Calu3 (cell line): Measurements from ENCODE around the gene CTTNBP2NL. TPM values are rescaled to one million over a fixed set of nuclear protein-coding genes. Genes with fewer than 3 reads are reported as not detected.
"Not testable (repeated sequence)": the region's sequence is repeated elsewhere in the genome, so short reads cannot be mapped to it uniquely, and the experiment has no call there.

ENCODE experiments used
- BruUV-seq: library from RNA; stranded (reverse); fragments of 400-500 nt; replicated peaks from 2 replicates; lab custom pipeline; 2021; lab: Mats Ljungman, UMichigan
- CTCF ChIA-PET: fragments of 300-600 bp; sonication (Branson Sonifier 250); formaldehyde crosslinking; loops from one replicate; lab custom pipeline; 2022; ENCODE audit warnings: antibody characterized with exemption; lab: Charles Lee
- DNase-seq: peaks from one replicate; pipeline ENCODE4 v3.0.0; 2022
- H3K27ac Mint-ChIP-seq: one replicate; pipeline ENCODE4 v1.8.0; 2022; ENCODE audit warnings: mixed read lengths; ENCODE audit not compliant: unreplicated experiment
- H3K27me3 Mint-ChIP-seq: one replicate; pipeline ENCODE4 v1.8.0; 2022; ENCODE audit warnings: mixed read lengths; ENCODE audit not compliant: unreplicated experiment
- H3K36me3 Mint-ChIP-seq: one replicate; pipeline ENCODE4 v1.8.0; 2022; ENCODE audit warnings: mild to moderate bottlenecking, moderate library complexity, mixed read lengths; ENCODE audit not compliant: insufficient read depth, unreplicated experiment
- H3K4me1 Mint-ChIP-seq: one replicate; pipeline ENCODE4 v1.8.0; 2022; ENCODE audit warnings: mild to moderate bottlenecking, low read depth, mixed read lengths; ENCODE audit not compliant: unreplicated experiment
- H3K4me3 Mint-ChIP-seq: one replicate; pipeline ENCODE4 v1.8.0; 2022; ENCODE audit warnings: mild to moderate bottlenecking, low read depth, moderate library complexity, mixed read lengths; ENCODE audit not compliant: unreplicated experiment
- H3K9me3 Mint-ChIP-seq: one replicate; pipeline ENCODE4 v1.8.0; 2022; ENCODE audit warnings: low read depth, mixed read lengths; ENCODE audit not compliant: unreplicated experiment
- CTCF ChIP-seq: fragments of 200-600 bp; IDR thresholded peaks from one replicate; pipeline ENCODE4 v1.8.0; 2022; ENCODE audit warnings: antibody characterized with exemption; ENCODE audit not compliant: unreplicated experiment
- intact Hi-C: fragments of 100-400 bp; cut with micrococcal nuclease; formaldehyde crosslinking; loops from one replicate; pipeline ENCODE4 v1.10.0; 2022; ENCODE audit not compliant: unreplicated experiment
- total RNA-seq: library from RNA; stranded (reverse); gene quantifications from 2 replicates; pipeline ENCODE4 v1.2.3, GENCODE V29; 2022

The CTTNBP2NL gene
- total RNA-seq, 1 experiment from 2014 or later: 48.9 TPM

DNA sequence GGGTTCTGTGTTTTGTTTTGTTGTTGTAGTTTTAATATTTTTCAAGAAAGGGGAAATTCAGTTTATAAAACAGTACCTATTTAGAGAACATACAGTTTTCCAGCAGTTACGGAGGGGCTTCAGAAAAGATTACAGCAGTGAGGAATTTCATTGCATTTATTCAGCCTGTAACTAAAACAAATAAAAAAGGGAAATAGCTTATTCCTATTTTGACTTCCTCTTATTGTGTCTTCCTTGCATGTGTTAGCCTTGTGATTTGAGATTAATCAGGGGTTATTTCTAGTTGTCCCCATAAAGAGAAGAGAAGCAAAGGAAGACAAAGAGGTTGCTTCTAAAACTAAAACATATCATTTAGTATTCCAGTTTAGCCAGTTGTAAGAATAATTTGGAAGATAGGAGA, 35.0 kb downstream of the CTTNBP2NL start:
- Mint-ChIP-seq H3K4me1 (peaks cover 6% of the 10 kb centered on the region), H3K27ac (no peak overlapping the region), H3K4me3 (no peak overlapping the region), H3K36me3 (peaks cover 19% of the 10 kb centered on the region), H3K27me3 (no peaks in the 10 kb centered on the region), H3K9me3 (no peaks in the 10 kb centered on the region)
- TF ChIP-seq CTCF: no peak
- no peak for DNase-seq
- intact Hi-C loops: no loop called here
- no TSS peak for BruUV-seq
- CTCF ChIA-PET: interaction anchor here (1.1 to 1.6 kb wide), 2 partner anchors 8 to 37 kb away, joined by 4 to 6 read pairs; no protein-coding TSS in a partner anchor

- H3K27me3 Mint-ChIP-seq: no peaks in the 10 kb centered on the region
- intact Hi-C loops: no loop called here
- CTCF ChIA-PET: interaction anchor here (0.6 kb wide), 1 partner anchor 15 kb away, joined by 4 read pairs; no protein-coding TSS in a partner anchor
Measured at GRCh38 chr1:112435448-112435847, 39.4 kb downstream of the CTTNBP2NL start.

DNA sequence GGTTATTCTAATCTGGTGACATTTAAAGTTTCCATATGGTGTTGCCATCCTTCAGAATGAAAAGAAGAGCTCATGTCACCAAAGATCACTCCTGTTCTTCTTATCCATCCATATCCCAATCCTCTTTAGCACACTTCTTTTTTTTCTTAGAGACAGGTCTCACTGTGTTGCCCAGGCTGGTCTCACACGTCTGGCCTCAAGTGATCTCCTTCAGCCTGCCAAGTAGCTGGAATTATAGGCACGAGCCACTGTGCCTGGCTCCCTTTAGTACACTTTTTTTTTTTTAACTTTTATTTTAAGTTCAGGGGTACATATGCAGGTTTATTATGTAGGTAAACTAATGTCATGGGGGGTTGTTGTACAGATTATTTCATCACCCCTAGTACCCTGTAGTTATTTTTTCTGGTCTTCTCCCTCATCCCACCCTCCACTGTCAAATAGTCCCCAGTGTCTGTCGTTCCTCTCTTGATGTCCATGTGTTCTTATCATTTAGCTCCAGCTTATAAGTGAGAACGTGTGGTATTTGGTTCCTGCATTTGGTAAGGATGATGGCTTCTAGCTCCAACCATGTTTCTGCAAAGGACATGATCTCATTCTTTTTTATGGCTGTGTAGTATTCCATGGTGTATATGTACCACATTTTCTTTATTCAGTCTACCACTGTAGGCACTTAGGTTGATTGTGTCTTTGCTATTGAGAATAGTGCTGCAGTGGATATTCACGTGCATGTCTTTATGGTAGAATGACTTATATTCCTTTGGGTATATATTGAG, 40.6 kb downstream of the CTTNBP2NL start:
- H3K36me3 Mint-ChIP-seq: peaks cover 12% of the 10 kb centered on the region
- no peaks in the 10 kb centered on the region for H3K27me3 Mint-ChIP-seq
- H3K9me3 Mint-ChIP-seq: no peaks in the 10 kb centered on the region
- intact Hi-C loops: no loop called here
- no peak for DNase-seq
- peaks cover 14% of the 10 kb centered on the region for H3K4me1 Mint-ChIP-seq
- no peak overlapping the region for H3K27ac Mint-ChIP-seq
- CTCF ChIA-PET: interaction anchor here (0.6 to 1.2 kb wide), 2 partner anchors 10 to 29 kb away, joined by 3 to 5 read pairs; no protein-coding TSS in a partner anchor
- H3K4me3 Mint-ChIP-seq: no peak overlapping the region
- no TSS peak for BruUV-seq
- no peak for TF ChIP-seq CTCF

More at GRCh38 chr1:112435448-112435847, 39.4 kb downstream of the CTTNBP2NL start:
- Mint-ChIP-seq H3K36me3 (peaks cover 13% of the 10 kb centered on the region), H3K9me3 (no peaks in the 10 kb centered on the region), H3K4me1 (peaks cover 14% of the 10 kb centered on the region), H3K4me3 (no peak overlapping the region), H3K27ac (no peak overlapping the region)
- no TSS peak for BruUV-seq
- TF ChIP-seq CTCF: no peak
- DNase-seq: no peak

DNA sequence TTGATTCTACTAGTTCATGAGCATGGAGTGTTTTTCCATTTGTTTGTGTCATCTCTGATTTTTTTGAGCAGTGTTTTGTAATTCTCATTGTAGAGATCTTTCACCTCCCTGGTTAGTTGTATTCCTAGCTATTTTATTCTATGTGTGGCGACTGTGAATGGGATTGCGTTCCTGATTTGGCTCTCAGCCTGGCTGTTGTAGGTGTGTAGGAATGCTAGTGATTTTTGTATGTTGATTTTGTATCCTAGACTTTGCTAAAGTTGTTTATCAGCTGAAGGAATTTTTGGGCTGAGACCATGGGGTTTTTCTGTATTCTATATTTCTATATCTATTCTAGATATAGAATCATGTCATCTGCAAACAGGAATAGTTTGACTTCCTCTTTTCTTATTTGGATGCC, 42.1 kb downstream of the CTTNBP2NL start:
- BruUV-seq, H3K36me3 Mint-ChIP-seq, H3K27ac Mint-ChIP-seq: not testable (repeated sequence)

More for the DNA sequence above, 42.1 kb downstream of the CTTNBP2NL start:
- H3K27me3 Mint-ChIP-seq, DNase-seq, H3K9me3 Mint-ChIP-seq, CTCF ChIA-PET, H3K4me3 Mint-ChIP-seq, intact Hi-C loops: not testable (repeated sequence)
- peaks cover 14% of the 10 kb centered on the region for H3K4me1 Mint-ChIP-seq
